ENCODE results near the gene MED12L.

MED12L gene

DNA sequence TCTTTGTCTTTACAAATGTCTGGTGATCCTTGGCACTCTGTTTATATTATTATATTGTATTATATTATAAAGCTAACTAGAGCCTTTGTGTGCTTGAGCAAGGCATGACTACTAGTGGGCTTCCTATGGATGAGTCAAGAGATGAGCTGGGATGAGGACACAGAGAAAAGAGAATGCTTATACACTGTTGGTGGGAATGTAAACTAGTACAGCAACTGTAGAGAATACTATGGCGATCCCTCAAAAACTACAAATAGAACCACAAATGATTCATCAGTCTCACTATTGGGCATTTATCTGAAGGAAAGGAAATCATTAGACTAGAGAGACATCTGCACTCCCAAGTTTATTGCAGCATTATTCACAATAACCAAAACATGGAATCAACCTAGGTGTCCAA is 40.8 kb upstream of the MED12L start:
- H3F3A ChIP-seq (ENCODE audit: low read depth) = no peaks in the 10 kb centered on the region
- TF ChIP-seq, protein P1, sequence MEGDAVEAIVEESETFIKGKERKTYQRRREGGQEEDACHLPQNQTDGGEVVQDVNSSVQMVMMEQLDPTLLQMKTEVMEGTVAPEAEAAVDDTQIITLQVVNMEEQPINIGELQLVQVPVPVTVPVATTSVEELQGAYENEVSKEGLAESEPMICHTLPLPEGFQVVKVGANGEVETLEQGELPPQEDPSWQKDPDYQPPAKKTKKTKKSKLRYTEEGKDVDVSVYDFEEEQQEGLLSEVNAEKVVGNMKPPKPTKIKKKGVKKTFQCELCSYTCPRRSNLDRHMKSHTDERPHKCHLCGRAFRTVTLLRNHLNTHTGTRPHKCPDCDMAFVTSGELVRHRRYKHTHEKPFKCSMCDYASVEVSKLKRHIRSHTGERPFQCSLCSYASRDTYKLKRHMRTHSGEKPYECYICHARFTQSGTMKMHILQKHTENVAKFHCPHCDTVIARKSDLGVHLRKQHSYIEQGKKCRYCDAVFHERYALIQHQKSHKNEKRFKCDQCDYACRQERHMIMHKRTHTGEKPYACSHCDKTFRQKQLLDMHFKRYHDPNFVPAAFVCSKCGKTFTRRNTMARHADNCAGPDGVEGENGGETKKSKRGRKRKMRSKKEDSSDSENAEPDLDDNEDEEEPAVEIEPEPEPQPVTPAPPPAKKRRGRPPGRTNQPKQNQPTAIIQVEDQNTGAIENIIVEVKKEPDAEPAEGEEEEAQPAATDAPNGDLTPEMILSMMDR (conservative IDR thresholded peaks at IDR 0.05; ENCODE audit: low read length) = no peak
- TF ChIP-seq EZH2phosphoT487 (IDR thresholded peaks at IDR 0.05; ENCODE audit: borderline replicate concordance) = no peak
- no peaks in the 10 kb centered on the region for H4K20me1 ChIP-seq (ENCODE audit: insufficient read depth, low read length, poor library complexity, severe bottlenecking)

DNA sequence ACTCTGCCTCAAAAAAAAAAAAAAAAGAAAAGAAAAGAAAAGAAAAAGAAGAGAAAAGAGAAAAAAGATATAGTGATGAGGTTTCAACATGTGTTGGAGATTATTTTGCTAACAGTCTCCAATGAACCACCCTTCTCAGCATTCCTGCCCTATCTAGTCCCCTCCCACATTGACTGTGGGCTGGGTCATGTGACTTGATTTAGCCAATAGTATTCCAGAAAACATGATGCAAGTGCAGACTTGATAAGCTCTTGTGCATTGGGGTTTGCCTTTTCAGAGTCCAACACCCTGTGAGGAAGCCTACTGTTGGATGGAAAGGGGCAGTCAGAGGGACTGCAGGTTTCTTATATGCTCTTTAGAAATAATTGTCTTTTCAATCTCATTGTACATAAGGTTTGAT is 37.8 kb upstream of the MED12L start:
- Histone ChIP-seq H3K36me3 (ENCODE audit: insufficient read depth, low read length) (no peaks in the 10 kb centered on the region), H2AFZ (ENCODE audit: low read length) (no peak overlapping the region), H3K27me3 (ENCODE audit: insufficient read depth, low read length, poor library complexity, severe bottlenecking) (no peaks in the 10 kb centered on the region), H3K4me1 (ENCODE audit: insufficient read depth, low read length, poor library complexity, severe bottlenecking) (peaks cover 7% of the 10 kb centered on the region), H3K79me2 (ENCODE audit: insufficient read depth, low read length) (no peaks in the 10 kb centered on the region), H3K9ac (ENCODE audit: low read depth, low read length, poor library complexity, severe bottlenecking) (no peak overlapping the region), H3K9me2 (replicated peaks; ENCODE audit: low read depth, low read length) (no peaks in the 10 kb centered on the region), H3K9me3 (ENCODE audit: insufficient read depth, low read depth, low read length) (no peaks in the 10 kb centered on the region), H3F3A (ENCODE audit: low read depth) (no peaks in the 10 kb centered on the region), H3K4me3 (ENCODE audit: low read length, poor library complexity, severe bottlenecking) (no peak overlapping the region), H4K20me1 (ENCODE audit: insufficient read depth, low read length, poor library complexity, severe bottlenecking) (no peaks in the 10 kb centered on the region), H3K4me2 (ENCODE audit: low read depth, low read length, poor library complexity, severe bottlenecking) (no peak overlapping the region)
- no peak for TF ChIP-seq EZH2phosphoT487 (IDR thresholded peaks at IDR 0.05; ENCODE audit: borderline replicate concordance)
- TF ChIP-seq, protein P1 (conservative IDR thresholded peaks at IDR 0.05; ENCODE audit: low read length) = no peak

More for the DNA sequence above, 40.8 kb upstream of the MED12L start:
- peaks cover 7% of the 10 kb centered on the region for H3K4me1 ChIP-seq (ENCODE audit: insufficient read depth, low read length, poor library complexity, severe bottlenecking)
- H3K9me3 ChIP-seq (ENCODE audit: insufficient read depth, low read depth, low read length) = no peaks in the 10 kb centered on the region
- no peak overlapping the region for H3K4me2 ChIP-seq (ENCODE audit: low read depth, low read length, poor library complexity, severe bottlenecking)
- H3K27me3 ChIP-seq (ENCODE audit: insufficient read depth, low read length, poor library complexity, severe bottlenecking) = no peaks in the 10 kb centered on the region
- no peak overlapping the region for H3K9ac ChIP-seq (ENCODE audit: low read depth, low read length, poor library complexity, severe bottlenecking)
- H3K4me3 ChIP-seq (ENCODE audit: low read length, poor library complexity, severe bottlenecking) = no peak overlapping the region
- H3K9me2 ChIP-seq (replicated peaks; ENCODE audit: low read depth, low read length) = no peaks in the 10 kb centered on the region
- no peak overlapping the region for H2AFZ ChIP-seq (ENCODE audit: low read length)
- no peaks in the 10 kb centered on the region for H3K79me2 ChIP-seq (ENCODE audit: insufficient read depth, low read length)
- H3K36me3 ChIP-seq (ENCODE audit: insufficient read depth, low read length) = no peaks in the 10 kb centered on the region

DNA sequence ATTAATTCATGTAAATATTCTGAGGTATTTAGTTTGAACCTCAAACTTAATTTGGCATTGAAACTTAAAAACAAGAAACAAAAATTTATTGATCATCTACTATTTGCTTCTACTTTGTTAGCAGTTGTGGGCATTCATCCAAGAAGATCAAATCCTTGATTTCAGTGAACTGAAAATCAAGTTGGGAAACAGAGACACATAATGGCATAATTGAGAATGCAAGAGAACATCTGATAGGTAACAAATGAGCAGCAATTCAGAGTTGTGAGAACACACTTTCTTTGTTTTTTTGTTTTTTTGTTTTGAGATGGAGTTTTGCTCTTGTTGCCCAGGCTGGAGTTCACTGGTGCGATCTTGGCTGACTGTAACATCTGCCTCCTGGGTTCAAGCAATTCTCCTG is 33.9 kb upstream of the MED12L start:
- no peaks in the 10 kb centered on the region for H3K79me2 ChIP-seq (ENCODE audit: insufficient read depth, low read length)
- H3K9me3 ChIP-seq (ENCODE audit: insufficient read depth, low read depth, low read length) = no peaks in the 10 kb centered on the region
- no peak overlapping the region for H3K4me3 ChIP-seq (ENCODE audit: low read length, poor library complexity, severe bottlenecking)
- H3K36me3 ChIP-seq (ENCODE audit: insufficient read depth, low read length) = no peaks in the 10 kb centered on the region
- no peaks in the 10 kb centered on the region for H3K9me2 ChIP-seq (replicated peaks; ENCODE audit: low read depth, low read length)
- no peak overlapping the region for H3K9ac ChIP-seq (ENCODE audit: low read depth, low read length, poor library complexity, severe bottlenecking)
- no peak overlapping the region for H3K4me2 ChIP-seq (ENCODE audit: low read depth, low read length, poor library complexity, severe bottlenecking)
- no peaks in the 10 kb centered on the region for H3F3A ChIP-seq (ENCODE audit: low read depth)
- H2AFZ ChIP-seq (ENCODE audit: low read length) = no peak overlapping the region
- no peaks in the 10 kb centered on the region for H3K27me3 ChIP-seq (ENCODE audit: insufficient read depth, low read length, poor library complexity, severe bottlenecking)
- no peaks in the 10 kb centered on the region for H4K20me1 ChIP-seq (ENCODE audit: insufficient read depth, low read length, poor library complexity, severe bottlenecking)
- no peaks in the 10 kb centered on the region for H3K4me1 ChIP-seq (ENCODE audit: insufficient read depth, low read length, poor library complexity, severe bottlenecking)
- TF ChIP-seq EZH2phosphoT487 (IDR thresholded peaks at IDR 0.05; ENCODE audit: borderline replicate concordance) = no peak
- TF ChIP-seq, protein P1 (conservative IDR thresholded peaks at IDR 0.05; ENCODE audit: low read length) = no peak

Measured in Loucy (cell line).